GM13977 (cell line): ENCODE results near the gene DERL2.

Source experiments
- DNase-seq: peaks from one replicate; pipeline ENCODE4 v3.0.0; 2012; ENCODE audit warnings: low spot score
- in situ Hi-C: fragments of 300-500 bp; cut with MboI; formaldehyde crosslinking; loops from one replicate; pipeline ENCODE4 v1.12.0; 2022; ENCODE audit warnings: low sequenced_read_pairs, low pct_unique_long_range_greater_than_20kb, mixed read lengths, inconsistent platforms; ENCODE audit not compliant: unreplicated experiment
- TF ChIP-seq, protein P1 (sequence below): IDR thresholded peaks from 2 replicates; pipeline ENCODE4 v1.5.1; 2012; ENCODE audit warnings: mild to moderate bottlenecking, control low read depth; ENCODE audit not compliant: insufficient read depth; ENCODE audit errors: extremely low read depth, missing control alignments

Gene DERL2

DNA sequence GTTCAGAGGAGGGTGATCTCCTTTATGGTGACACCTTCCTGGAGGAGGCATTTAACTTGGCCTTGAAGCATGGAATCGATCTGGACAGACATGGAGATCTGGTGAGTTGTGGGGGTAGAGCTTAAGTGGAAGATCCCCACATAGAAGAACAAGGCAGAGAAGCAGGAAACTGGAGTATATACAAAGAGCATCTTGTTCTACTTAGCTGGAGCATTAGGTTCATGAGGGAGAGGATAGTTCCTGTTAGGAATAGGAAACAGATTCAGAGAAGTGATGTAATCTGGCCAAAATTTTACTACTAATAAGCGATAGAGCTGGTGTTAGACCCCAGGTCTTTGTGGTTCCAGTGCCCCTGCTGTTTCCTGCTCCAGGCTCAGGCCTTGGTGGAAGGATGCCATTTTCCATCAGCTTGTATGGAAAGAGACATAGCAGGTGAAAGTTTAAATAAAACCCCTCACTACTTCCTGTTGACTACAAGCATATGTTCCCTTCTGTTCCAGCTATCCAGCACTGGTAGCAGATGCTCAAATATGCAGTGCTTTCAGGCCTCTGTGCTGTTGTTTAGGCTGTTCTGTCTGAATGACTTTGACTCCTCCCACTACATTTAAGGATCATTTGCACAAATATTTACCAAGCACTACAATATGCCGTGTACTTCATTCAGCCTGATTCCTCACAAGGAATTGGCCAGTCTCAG, 56.6 kb downstream of the DERL2 start:
- in situ Hi-C loops: no loop called here
- DNase-seq: no peak
- TF ChIP-seq, protein P1, sequence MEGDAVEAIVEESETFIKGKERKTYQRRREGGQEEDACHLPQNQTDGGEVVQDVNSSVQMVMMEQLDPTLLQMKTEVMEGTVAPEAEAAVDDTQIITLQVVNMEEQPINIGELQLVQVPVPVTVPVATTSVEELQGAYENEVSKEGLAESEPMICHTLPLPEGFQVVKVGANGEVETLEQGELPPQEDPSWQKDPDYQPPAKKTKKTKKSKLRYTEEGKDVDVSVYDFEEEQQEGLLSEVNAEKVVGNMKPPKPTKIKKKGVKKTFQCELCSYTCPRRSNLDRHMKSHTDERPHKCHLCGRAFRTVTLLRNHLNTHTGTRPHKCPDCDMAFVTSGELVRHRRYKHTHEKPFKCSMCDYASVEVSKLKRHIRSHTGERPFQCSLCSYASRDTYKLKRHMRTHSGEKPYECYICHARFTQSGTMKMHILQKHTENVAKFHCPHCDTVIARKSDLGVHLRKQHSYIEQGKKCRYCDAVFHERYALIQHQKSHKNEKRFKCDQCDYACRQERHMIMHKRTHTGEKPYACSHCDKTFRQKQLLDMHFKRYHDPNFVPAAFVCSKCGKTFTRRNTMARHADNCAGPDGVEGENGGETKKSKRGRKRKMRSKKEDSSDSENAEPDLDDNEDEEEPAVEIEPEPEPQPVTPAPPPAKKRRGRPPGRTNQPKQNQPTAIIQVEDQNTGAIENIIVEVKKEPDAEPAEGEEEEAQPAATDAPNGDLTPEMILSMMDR: no peak

DNA sequence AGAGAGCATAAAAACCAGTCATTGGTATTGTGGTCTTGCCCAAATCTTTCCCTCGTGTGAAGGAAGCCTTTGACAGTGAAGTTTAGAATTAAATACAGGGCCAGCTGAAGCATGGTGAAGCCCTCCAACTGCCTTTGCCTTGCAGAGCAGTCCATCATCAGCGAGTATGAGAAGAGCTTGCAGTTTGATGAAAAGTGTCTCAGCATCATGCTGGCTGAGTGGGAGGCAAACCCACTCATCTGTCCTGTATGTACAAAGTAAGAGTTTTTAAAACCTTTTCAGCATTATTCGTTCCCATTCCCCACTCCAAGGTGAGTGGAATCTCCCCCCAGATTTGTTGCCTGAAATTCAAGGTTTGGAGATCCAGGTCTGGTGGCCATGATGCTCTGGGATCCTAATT, 60.2 kb downstream of the DERL2 start:
- TF ChIP-seq, protein P1: no peak
- in situ Hi-C loops: no loop called here
- DNase-seq: no peak

DNA sequence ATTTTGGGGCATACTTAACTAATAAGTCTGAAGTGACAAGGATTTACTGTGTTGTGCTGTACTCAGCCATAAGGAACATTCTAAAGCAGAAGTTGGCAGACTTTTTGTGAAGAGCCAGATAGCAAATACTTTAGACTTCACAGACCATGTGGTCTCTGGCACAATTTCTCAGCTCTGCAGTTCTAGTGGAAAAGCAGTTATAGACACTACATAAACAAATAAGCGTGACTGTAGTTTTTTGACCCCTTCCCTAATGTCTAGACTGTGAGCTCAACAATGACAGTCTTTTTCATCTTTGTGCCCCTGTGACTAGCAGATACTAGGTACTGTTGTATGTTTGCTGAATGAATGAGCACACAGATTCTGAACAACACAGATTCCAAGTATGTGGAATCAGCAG, 61.1 kb downstream of the DERL2 start:
- no peak for DNase-seq
- in situ Hi-C loops: no loop called here

GRCh38 chr17:5422505-5422904, 63.5 kb downstream of the DERL2 start:
- TF ChIP-seq, protein P1: no peak
- in situ Hi-C loops: no loop called here
- no peak for DNase-seq

More for the DNA sequence above, 61.1 kb downstream of the DERL2 start:
- TF ChIP-seq, protein P1: no peak
